HCT116 (cell line): ENCODE measurements around the gene CLTA.

ENCODE experiments used
- ATF3 ChIP-seq: IDR thresholded peaks from 2 replicates; pipeline ENCODE4 v1.6.1; 2012
- CEBPB ChIP-seq: IDR thresholded peaks from 2 replicates; pipeline ENCODE4 v1.6.1; 2012; ENCODE audit warnings: low read depth
- CTCF ChIP-seq, 3 experiments: fragments of 200-600 bp in 1 of 3; sonication (generic) in 1 of 3; IDR thresholded peaks in 2 of 3; conservative IDR thresholded peaks in 1 of 3; 2 replicates each; pipeline ENCODE4 v1.5.1; 2012 to 2017; ENCODE audit warnings: low read depth in 2 of 3, low read length in 2 of 3, antibody characterized with exemption in 1 of 3, borderline replicate concordance in 1 of 3, control low read depth in 1 of 3, mild to moderate bottlenecking in 1 of 3, mixed read lengths in 1 of 3, mixed run types in 1 of 3, moderate library complexity in 1 of 3; ENCODE audit not compliant: insufficient read depth in 1 of 3
- EZH2 ChIP-seq: fragments of 200-600 bp; sonication (generic); IDR thresholded peaks from 2 replicates; pipeline ENCODE4 v1.6.1; 2017; ENCODE audit warnings: antibody characterized with exemption, mixed run types
- EZH2phosphoT487 ChIP-seq: fragments of 200-600 bp; IDR thresholded peaks from 2 replicates; pipeline ENCODE4 v1.6.1; 2018; ENCODE audit warnings: antibody characterized with exemption, borderline replicate concordance
- MAX ChIP-seq: IDR thresholded peaks from 2 replicates; pipeline ENCODE4 v1.6.1; 2012
- POLR2A ChIP-seq: IDR thresholded peaks from 2 replicates; pipeline ENCODE4 v1.7.0; 2011; ENCODE audit warnings: borderline replicate concordance; ENCODE audit not compliant: insufficient read depth, insufficient read length; ENCODE audit errors: extremely low read depth
- SIN3A ChIP-seq: IDR thresholded peaks from 2 replicates; pipeline ENCODE4 v1.6.1; 2012; ENCODE audit warnings: low read depth
- YY1 ChIP-seq: IDR thresholded peaks from 2 replicates; pipeline ENCODE4 v1.6.1; 2011; ENCODE audit warnings: low read length, low read depth, moderate library complexity, mild to moderate bottlenecking; ENCODE audit not compliant: insufficient replicate concordance; ENCODE audit errors: extremely low read depth

GRCh38 chr9:36152741-36153438 is 37.8 kb upstream of the CLTA start:
- TF ChIP-seq CTCF (IDR thresholded peaks at IDR 0.05 in 2 of 3, conservative IDR thresholded peaks at IDR 0.05 in 1 of 3; ENCODE audit: borderline replicate concordance in 1 of 3, insufficient read depth in 1 of 3, low read depth in 2 of 3, low read length in 2 of 3) (no peak), CEBPB (no peak), SIN3A (no peak), EZH2 (no peak), POLR2A (no peak), ATF3 (no peak), YY1 (no peak), EZH2phosphoT487 (no peak), MAX (no peak)
